ENCODE measurements around the gene GLT1D1.

GRCh38 chr12:128852026-128852698 is 1.1 kb upstream of the GLT1D1 start:
- TF ChIP-seq CTCF (IDR thresholded peaks at IDR 0.05) (no peak), EP300 (IDR thresholded peaks at IDR 0.05) (no peak)
